DMS 273 (cell line): ENCODE data around the gene PPP1R17.

Source experiments
- DNase-seq: peaks from one replicate; lab custom pipeline; 2025; ENCODE audit not compliant: unreplicated experiment; lab: John Stamatoyannopoulos, UW

Gene PPP1R17

DNA sequence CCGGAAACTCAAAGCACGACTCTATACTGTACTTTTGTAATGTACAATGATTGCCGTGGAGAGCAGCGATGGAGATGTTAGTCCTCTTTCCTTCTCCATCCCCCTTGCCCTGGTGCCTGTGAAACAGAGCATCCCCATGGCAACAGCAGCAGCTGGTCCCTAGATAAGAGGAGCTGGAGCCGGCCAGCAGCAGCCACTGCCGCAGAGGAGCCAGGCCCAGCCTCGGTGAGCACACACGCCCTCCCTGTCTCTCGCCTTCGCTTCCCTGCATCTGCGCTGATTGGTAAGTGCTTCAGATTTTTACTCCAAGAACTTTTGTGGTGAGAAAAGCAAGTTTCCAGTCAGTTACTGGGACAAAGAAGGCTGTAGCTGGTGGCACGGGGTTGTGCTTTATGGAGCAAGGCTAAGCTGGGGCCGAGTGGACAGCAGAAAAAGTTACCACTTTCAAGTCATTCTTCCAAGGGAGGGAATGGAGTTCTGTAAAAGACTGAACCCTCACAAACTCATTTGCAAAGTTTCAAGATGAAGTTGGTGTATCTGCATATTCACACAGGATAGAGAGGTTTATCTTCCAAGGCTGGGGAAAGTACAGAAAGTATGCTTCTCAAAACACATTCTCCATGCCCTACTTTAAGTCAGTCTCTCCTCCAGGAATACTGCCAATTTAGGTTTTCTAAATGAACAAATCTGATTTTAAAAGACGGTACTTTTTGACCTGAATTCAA lies at the start of gene PPP1R17:
PPP1R17 (plus strand) TSS at position 192 of the 725 bp plus-strand sequence. CDS start 5,227 bp downstream, outside the sequence.
- peak; percentile 97 for DNase-seq

DNA sequence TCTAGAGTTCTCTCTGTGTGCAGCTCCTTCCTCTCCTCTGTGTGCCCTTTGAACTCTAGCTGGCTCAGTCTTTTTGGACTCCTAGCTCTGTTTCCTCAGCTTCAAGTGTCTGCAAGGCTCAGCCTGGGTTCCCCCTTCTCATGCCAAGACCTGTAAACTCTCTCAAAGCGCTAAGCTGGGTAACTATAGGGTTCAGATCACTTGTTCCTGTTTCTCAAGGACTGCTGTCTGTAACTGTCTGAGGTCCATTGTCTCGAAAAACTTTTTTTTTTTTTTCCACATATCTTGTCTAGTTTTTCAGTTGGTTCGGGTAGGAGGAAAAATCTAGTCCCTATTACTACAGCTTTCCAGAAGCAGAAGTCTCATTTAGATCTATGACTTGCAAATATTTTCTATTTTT lies 46.6 kb upstream of the PPP1R17 start:
- DNase-seq: no peak

DNA sequence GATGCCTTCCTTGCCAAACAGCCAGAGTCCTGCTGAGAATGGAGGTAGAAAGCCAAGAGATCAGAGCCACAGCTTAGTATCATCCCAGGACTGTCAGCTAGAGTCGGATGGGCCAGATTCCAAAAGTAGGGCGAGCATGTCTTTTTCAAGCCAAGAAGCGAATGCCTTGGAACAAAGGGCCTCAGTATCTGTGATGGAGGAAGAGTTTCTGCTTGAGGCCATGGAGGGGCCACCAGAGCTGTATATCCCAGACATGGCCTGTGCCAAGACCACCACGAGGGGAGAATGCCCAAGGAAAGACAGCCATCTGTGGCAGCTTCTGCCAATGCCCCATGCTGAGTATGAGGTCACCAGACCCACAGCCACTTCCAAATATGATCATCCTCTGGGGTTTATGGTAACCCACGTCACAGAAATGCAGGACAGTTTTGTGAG lies 44.3 kb upstream of the PPP1R17 start:
- peak; percentile 46 for DNase-seq

GRCh38 chr7:31646942-31647341 lies 40.1 kb upstream of the PPP1R17 start:
- DNase-seq: no peak

GRCh38 chr7:31647511-31647910 lies 39.5 kb upstream of the PPP1R17 start:
- no peak for DNase-seq

- peak; percentile 80 for DNase-seq
These were observed 38.7 kb upstream of the PPP1R17 start for GRCh38 chr7:31648288-31648687.

GRCh38 chr7:31648880-31649279 lies 38.1 kb upstream of the PPP1R17 start:
- DNase-seq: no peak

DNA sequence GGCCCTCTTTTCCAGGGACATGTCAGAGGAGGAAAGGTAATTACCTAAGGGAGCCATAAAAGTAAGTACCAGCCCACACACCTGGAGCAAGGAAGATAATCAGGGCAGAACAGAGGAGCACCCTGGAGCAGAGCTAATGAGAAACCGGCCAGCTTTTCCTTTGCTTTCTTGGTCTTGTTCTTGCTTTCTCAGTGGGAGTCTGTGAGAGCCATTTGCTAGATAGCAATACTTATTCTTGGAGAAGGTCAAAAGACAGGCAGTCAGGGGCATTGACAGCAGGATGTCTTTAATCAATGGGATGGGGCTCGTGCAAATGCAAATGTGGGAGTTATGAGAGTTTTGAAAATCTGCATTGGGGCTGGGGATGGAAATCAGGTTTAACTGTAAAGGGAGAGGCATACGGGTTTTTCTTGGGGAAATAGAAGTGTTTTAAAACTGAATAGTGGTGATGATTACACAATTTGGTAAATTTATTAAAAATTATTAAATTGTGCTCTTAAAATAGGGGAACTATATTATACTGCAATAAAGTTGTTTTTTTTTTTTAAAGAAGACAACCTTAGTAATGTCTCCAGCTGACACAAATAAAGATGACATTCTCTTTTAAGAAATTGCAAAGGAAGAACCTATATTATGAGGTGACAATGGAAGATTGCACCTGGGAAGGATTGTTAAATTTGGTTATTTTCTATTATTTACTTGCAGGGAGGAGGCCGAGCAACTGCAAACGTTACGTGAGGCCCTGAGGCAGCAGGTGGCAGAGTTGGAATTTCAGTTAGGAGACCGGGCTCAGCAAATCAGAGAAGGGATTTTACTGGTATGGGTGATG lies 35.6 kb upstream of the PPP1R17 start:
- peak; percentile 29 for DNase-seq

DNA sequence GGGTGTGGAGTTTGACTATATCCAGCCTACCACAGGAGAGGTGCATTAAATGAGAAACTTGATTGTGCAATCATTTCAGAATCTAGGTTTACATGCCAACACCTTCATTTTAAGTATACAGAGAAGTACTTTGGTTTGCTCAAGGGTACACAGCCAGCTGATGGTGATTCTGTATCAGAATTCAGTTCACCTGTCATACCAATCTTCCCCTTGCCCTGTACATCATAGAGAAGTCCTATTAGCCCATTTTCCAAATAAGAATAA lies 35.0 kb upstream of the PPP1R17 start:
- DNase-seq: no peak

GRCh38 chr7:31663072-31663471 lies 23.9 kb upstream of the PPP1R17 start:
- peak; percentile 12 for DNase-seq

DNA sequence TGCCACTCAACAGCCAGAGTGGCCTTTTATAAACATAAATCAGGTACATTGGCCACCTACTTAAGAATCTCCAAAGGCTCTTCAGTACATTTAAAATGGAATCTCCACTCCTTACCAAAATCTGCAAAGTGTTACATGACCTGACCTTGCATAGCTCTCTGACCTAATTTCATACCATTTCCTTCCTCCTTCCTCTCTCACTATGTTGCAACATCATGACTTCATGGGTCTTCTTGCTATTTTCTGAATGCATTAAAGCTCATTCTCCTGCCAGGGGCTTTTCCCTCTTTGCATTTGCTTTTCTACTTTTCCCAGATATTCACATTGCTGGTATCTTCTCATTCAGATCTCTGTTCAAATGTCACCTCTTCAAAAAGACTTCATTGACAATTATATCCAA lies 22.1 kb upstream of the PPP1R17 start:
- no peak for DNase-seq

- DNase-seq: no peak
These were observed 21.5 kb upstream of the PPP1R17 start for GRCh38 chr7:31665546-31665945.

DNA sequence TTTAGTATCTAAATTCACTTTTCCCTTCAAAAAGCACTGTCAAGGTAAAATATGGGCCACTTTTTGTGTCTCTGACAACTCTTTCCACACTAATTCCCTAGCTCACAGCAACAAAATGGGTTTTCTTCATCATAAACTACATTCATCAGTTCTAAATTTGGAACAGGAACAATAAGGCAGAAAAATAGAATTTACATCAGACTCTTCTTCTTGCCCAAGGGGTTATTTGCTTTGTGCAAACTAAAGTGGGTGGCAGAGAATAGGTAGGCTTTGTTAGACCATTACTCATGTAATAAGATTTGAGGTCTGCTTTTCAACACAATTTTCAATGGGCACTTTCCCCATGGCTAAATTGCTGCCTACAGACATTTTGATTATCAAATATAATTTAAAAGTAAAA lies 17.6 kb upstream of the PPP1R17 start:
- DNase-seq: no peak

DNA sequence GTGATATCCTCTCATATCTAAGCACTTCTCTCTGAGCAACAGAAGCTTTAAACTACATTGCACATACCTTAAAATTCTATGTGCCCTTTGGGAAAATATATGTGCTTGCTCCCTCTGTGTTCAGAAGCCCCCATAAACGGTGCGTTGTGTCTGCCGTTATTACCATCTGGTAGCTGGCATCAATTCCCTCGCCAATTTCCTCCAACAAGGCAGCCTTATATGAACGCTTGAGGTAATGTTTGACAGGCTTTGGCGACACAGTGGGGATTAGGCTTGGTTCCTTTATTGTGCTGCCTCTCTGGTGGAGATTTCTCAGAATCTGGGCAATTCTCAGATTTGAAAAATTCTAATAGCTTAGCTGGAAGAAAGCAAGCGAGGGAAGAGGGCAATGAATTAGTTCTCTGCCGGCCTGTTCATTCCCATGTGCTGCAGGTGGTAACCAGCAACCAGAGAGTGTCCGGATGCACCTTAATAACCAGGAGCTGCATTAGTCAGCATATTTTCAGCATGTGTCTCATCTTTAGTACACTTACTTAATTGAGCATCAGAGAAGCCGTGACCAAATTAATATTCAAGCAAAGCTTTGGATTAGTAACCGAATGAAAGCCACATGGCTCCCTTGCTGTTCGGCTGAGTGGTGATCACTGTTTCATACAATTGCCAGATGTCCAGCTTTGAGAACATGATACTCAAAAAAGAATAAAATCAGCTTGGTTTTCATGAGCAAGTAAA lies 7.3 kb upstream of the PPP1R17 start:
- peak; percentile 92 for DNase-seq

DNA sequence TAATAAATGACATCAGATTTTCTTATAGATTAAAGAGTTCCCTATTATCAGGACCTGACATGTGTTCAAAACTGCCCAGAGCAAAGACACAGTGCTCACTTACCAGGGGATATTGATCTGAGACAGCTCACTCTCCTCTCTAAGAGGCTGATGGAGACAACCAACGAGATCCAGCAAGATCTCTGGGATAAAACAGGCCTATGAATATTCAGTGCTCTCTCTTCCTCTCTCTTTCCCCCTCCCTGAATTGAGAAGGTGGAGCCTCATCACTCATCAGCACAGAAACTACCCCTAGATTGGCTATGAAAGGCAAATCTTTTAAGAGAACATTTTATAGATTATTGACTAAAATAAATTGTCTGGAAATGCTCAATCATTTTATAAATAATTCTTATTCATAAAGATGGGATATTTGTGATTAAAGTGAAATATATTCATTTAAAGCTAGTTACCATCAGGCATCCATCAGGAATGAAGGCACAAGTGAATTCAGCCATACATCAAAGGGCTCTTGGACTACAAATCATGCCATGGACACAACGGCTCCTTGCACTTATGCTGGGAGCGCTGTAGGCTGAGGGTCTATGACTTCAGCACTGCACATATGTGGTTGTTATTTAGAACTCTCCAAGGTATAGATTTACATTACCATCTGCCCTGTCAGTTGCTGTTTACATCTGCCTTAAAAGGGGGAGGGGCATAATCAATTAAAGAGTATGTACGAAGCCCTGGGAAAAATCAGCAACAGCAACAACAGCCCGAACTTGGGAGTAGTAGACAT lies 3.4 kb upstream of the PPP1R17 start:
- DNase-seq: peak; percentile 99

DNA sequence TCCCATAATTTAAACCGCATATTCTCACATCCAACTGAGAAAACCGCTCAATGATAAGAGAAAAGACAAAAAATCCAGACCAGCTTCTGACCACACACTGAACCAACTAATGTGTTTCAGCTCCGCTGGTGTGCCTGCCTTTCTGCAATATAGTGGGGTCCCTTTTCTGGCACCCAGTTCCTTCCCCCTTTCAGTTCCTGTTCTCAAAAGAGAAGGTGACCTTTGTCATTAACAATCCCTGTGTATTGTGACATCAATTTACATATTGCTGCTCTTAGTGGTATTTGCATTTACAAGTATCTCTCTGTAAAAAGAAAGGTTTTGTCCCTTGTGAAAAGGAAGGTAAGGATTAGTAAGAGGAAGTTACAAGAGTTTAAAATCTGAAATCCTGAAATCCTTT lies 1.4 kb downstream of the PPP1R17 start:
- no peak for DNase-seq

DNA sequence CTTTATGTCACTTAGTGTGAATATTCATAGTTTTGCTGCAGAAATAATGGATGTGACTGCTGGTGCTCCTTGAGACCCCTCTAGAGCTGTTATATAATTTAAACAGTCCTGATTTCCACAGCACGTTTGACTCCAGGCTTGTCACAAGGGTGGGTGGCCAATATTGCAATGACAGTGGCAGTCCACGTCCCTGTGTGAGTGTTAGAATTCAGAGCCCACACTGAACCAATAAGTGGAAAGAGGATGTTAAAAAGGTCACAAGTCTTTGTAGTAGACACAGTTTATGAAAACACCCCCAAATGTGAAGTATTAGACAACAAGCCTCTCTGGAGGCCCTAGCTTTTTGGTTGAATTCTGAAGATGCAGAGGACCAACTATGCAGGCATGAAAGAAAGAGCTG lies 2.0 kb downstream of the PPP1R17 start:
- DNase-seq: no peak

GRCh38 chr7:31690935-31691334 lies 3.9 kb downstream of the PPP1R17 start:
- DNase-seq: peak; percentile 50

GRCh38 chr7:31692451-31692850 lies 5.4 kb downstream of the PPP1R17 start:
- peak; percentile 94 for DNase-seq

- no peak for DNase-seq
These were observed 5.9 kb downstream of the PPP1R17 start for GRCh38 chr7:31692871-31693270.
